Amygdala (tissue), 56 donors: ENCODE measurements around the gene KCNK7.
"Not testable (repeated sequence)": the region's sequence is repeated elsewhere in the genome, so short reads cannot be mapped to it uniquely, and the experiment has no call there.

Source experiments
- DNase-seq, 56 donors: peaks; one replicate each; lab custom pipeline; 2025; lab: John Stamatoyannopoulos, UW

Gene KCNK7

DNA sequence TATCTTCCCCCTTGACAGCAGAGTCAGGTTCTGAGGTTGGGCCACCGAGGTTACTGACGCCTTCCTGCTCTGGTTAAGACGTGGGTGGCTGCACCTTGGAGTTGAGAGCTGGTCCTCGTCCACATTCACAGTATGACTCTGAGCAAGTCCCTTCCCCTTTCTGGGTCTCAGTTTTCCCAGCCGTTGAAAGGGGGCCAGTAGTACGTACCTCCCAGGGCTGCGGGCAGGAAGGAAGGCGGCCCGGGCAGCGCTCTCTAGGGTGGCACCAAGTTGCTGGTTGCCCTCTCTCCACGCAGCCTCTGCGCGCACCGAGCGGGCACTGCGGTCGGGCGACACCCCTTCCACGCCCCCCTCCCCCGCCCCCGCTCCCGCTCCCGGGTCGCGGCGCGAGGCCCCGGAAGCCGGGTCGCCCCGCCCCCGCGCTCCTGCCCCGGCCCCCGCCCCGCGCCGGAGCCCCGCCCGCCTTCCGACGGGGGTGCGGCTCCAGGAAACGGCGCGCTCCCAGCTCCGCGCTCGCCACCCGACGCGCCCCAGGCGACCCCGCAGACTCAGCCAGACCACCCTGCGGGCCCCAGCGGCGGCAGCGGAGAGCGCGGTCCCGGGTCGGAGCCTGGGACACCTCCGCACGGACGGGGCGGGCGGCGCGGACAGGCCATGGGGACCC lies 19.9 kb downstream of the KCNK7 start, which contains the start of gene EHBP1L1:
TSS of gene EHBP1L1 (plus strand) at position 486 of the 664 bp plus-strand sequence. CDS start 250 bp downstream, outside the sequence.
- peak in 7 of 56 donors; percentile 6 to 49 (median 20) for DNase-seq

DNA sequence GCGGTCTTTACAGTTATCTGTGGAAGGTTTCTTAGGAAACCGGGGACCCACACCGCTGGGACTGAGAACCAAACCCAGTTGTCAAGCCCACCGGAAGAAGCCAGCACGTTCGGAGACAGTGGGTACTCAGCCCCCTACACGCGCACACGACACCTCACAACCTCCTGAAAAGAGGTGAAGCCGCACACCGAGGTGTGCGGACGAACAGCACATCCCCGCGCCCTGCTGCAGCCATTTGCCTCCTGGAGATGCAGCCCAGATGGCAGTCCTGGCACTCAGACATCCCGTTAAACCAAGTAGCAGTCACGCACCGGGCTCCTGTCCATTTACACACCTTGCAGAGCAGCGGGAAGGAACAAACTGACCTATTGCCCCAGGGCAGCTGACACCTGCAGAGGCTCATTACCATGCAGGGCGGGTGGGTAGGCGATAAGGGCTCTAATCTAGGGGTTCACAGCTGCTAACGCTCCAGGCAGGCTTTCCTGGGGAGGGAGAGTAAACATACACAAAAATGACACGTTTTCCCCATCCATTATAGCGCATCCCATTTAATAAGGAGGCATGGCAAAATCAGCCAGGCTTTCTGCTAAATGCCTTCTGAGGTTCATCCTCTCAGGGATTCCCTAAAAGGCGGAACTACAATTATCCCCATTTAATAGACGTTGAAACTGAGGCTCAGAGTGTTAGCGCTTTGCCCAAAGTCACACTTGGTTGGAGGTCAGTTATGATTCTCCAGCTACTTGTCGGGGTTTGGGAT lies 20.6 kb downstream of the KCNK7 start:
- peak in 1 of 56 donors; percentile 31 for DNase-seq

DNA sequence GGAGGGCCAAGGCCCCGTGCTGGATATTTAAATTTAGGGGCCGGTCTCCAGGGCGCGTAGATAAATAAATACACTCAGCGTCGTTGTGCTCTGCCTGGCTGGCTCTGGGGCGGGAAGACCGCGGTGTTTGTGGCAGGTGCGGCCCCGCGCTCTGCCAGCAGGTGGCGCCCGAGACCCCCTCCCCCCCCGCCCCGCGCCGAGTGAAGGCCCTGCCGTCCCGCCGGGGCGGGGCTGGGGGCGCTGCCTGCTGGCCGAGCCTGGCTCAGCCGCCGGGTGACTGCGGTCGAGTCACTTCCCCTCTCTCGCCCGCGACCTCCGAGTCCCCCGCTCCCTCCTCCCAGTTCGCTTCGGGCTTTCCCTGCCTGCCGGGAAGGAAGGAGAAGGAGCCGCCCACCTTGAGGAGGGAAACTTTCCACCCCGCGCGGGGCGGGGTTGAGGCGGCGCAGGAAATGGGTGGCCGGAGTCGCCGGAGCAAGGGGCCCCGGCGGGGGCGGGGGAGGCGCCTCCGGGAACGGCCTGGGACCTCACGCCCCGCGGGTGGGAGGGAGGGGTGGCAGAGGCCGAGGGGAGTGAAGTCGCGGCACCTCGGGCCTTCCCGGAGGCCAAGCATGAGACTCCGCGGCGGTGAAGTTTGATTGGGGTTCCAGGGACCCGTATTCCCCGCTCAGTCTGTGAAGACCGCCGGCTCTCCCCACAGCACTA lies 21.3 kb downstream of the KCNK7 start:
- peak in 50 of 56 donors; percentile 20 to 86 (median 63) for DNase-seq

DNA sequence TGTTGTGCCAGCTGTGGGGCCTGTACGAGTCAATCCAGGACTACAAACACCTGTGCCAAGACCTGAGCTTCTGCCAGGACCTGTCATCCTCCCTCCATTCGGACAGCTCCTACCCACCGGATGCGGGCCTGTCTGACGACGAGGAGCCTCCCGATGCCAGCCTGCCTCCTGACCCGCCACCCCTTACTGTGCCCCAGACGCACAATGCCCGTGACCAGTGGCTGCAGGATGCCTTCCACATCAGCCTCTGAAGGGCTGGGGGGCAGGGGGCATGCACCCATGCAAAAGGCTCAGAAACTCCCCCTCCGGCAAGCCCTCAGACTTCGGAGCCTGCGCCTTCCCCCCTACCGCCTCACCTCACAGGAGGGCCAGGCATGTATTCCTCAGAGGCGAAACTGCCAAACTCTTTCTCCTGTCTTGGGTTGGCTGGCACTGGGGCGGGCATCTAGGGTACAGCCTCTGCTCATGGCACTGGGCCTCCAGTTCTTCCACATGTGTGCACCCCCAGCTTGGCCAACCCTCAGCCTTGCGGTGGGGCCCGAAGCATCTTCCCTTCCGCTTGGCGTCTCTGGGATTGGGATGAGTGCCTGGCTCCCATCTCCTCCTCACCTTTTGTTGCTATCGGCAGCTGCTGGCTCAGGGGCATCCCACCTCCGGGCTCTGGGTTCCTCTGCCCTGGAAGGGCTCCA lies 22.1 kb downstream of the KCNK7 start:
- peak in 1 of 56 donors; percentile 56 for DNase-seq

DNA sequence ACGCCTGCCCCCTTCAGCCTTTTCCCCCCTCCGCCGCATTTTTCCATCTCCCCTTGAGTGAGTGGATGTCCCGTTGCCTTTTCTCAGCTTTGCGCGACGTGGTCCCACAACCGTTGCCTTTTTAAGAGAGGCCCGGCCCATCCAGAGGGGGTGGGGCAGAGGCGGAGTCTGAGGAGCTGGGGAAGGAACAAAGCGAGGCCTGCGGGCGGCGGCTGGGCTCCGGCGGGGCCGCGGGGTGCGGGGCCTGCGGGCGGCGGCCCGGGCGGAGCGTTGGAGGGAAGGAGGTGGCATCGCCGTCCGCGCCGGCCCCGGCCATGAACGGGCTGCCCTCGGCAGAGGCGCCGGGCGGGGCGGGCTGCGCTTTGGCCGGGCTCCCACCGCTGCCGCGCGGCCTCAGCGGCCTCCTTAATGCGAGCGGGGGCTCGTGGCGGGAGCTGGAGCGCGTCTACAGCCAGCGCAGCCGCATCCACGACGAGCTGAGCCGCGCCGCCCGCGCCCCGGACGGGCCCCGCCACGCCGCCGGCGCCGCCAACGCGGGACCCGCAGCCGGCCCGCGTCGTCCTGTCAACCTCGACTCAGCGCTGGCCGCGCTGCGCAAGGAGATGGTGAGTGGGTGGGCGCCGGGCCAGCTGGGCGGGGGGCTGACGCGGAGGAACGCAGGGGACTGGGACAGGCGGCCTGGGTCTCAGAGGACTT lies 23.1 kb downstream of the KCNK7 start, which contains the start of gene FAM89B:
TSS of gene FAM89B (plus strand) at position 183 of the 696 bp plus-strand sequence. CDS start at position 315, 132 bp downstream.
- DNase-seq = peak in 55 of 56 donors; percentile 27 to 92 (median 77)

DNA sequence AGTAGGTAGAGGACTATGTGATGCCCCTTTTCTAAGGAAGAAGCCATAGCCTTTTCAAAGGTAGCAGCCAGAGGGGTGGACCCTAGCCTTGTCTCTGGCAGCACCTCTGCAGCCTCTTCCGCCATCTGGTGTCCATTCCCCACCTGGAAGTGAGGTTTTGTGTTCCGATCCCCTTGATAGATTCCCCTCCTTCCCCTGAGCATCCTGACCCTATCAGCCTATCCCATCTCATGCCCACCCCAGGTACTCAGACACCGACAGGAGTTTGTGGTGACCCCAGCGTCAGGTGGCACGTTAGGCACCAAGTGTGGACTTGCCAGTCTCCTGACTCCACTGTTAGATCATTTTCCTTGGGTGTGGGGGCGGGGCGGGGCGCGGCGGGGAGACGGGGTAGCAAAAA lies 23.7 kb downstream of the KCNK7 start:
- DNase-seq = peak in 1 of 56 donors; percentile 51

DNA sequence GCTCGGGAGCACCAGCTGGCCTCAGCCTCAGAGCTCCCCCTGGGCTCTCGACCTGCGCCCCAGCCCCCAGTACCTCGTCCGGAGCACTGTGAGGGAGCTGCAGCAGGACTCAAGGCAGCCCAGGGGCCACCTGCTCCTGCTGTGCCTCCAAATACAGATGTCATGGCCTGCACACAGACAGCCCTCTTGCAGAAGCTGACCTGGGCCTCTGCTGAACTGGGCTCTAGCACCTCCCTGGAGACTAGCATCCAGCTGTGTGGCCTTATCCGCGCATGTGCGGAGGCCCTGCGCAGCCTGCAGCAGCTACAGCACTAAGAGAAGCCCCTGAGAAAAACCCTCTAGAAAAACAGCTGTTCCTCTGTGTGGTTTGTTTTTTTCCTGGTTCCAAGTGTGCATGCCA lies 24.2 kb downstream of the KCNK7 start:
- DNase-seq = no peak

DNA sequence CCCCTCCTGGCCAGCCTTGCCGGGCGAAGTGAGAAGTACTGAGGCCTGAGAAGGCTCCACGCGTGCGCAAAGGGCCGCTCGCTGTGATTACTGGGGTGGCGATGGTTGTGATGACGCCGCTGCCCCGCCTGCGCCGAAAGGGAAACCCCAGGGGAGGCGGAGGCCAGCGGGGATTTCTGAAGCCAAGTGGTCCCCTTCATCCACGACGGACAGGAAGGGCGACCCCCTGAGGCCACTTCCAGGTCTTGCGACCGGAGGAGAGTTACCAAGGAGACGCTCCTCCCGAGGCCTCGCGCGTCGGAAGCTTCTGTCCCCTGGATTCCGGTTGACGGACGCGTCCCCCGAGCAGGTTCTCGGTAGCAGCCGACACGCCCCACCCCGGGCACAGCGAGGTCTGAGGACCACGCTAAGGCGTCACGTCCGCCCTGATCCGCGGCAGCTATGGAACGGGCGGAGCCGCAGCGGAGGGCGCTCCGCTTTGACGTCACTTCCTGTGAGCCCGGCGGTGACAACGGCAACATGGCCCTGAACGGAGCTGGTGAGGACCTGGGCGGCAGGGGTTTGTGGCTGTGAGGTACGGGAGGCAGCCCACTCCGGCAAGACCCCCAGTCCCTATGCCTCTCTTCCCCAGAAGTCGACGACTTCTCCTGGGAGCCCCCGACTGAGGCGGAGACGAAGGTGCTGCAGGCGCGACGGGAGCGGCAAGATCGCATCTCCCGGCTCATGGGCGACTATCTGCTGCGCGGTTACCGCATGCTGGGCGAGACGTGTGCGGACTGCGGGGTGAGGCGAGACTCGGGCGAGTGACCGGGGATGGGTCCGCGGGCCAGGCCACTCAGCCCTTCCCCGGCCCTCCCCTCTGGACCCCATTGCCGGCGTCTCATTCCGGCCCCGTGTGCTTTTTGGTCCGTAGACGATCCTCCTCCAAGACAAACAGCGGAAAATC lies 25.4 kb downstream of the KCNK7 start, which contains the start of gene ZNRD2:
TSS of gene ZNRD2 (plus strand) at position 505 of the 946 bp plus-strand sequence. CDS start at position 520, 15 bp downstream.
- DNase-seq = peak; percentile 82 to 100 (median 98)

DNA sequence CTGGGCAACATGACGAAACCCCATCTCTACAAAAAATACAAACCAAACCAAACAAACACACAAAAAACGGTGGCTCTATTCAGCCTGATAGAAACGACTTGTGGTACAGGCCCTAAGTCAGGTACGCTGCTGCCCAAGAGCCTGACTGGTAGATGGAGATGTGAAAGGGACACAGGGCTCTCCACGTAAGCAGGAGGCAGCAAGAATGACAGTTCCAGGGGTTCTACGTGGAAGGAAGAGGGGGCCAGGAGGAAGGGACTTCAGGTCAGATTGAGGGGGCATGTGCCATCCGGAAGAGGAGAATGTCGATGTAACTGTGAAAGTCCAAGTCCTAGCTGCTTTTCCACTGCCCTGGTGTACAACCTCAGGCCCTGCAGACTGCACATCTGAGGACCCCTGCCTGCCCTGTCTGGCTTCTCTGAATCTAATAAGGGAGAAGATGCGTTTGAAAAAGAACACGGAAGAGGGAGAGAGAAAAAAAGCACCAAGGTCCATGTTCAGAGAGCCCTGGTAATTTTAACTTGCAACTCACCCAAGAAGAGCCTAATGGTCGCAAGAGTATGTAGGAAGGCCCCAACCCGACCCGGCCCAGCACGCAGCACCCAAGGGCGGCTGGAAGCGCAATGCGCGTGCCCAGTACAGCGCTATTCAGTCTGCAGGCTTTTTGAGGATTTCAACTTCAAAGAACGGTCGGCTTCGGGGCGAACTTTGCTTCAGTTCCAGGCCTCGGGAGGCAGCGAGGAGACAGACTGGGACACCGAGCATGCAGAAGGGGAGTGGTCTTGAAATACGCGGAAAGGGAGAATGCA lies 26.2 kb downstream of the KCNK7 start:
- DNase-seq = peak in 5 of 56 donors; percentile 58 to 78 (median 69)

DNA sequence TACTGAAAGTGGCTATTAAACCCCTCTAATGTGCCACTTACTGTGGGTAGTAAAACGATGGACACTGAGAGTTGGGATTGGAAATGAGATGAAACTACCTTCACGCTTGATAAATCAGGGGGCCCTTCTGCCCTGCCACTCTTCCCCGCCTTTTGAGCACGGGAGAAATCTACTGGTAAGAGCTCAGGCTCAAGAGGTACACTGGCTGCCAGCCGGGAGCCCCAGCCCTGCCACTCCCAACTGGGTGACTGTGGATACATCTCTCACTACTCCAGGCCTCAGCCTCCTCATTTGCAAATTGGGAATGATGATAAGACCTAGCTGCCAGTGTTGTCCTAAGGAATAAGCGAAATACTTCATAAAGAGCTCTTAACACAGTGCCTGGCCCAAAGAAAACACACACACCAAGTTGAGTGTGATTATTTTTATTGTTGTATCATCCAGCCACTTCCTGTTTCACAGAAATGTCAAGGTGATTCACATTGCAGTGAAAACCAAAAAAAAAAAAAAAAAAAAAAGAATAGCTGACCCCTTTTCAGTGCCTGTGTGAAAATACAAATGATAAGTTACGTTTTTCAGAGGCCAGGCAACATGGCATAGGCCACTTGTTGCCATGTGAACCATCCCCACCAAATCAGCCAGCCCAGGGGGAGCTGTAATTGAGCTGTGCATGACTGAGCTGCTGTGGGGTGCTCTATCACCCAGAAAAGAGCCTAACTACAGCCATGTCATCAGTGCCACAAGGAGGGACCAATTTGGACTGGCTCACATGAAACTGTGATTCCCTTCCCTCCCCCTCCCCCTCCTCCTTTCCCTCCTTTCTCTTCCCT lies 29.8 kb downstream of the KCNK7 start:
- no peak for DNase-seq

DNA sequence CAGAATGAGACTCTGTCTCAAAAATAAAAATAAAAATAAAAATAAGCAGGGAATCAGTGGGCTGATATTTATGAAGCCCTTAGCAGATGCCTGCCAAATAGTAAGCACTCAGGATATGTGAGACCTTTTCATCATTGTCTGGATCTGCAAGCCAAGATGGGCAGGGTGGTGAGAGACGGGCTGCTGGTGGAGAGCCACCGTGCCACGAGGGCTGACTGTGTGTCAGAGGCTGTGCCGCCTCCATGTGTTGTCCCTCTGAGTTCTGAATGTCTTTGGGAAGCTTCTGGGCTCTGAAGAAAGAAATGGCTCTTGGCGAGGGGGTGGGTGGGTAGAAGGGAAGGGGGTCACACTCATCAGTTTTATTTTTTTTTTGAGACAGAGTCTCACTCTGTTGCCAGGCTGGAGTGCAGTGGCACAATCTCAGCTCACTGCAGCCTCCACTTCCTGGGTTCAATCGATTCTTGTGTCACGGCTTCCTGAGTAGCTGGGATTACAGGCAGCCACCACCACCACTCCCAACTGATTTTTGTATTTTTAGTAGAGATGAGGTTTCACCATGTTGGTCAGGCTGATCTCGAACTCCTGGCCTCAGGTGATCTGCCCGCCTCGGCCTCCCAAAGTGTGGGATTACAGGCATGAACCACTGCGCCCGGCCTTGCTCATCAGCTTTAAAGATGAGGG lies 30.6 kb downstream of the KCNK7 start:
- not testable (repeated sequence) for DNase-seq

DNA sequence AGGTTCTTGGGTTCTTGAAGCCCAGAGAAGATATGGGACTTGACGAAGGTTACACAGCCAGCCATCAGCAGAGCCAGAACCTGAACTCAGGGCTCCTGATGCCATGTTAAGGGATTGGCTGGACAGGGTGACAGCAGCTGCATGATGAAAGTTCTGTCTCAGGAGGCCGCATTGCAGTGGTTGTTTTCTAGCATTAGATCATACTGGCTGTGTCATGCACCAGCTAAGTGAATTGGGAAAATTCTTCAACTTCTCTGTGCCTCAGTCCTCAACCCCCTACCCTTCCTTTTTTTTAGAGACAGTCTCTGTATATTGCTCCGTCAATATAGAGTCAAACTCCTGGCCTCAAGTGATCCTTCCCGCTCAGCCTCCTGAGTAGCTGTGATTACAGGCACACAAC lies 32.0 kb downstream of the KCNK7 start:
- DNase-seq = no peak

DNA sequence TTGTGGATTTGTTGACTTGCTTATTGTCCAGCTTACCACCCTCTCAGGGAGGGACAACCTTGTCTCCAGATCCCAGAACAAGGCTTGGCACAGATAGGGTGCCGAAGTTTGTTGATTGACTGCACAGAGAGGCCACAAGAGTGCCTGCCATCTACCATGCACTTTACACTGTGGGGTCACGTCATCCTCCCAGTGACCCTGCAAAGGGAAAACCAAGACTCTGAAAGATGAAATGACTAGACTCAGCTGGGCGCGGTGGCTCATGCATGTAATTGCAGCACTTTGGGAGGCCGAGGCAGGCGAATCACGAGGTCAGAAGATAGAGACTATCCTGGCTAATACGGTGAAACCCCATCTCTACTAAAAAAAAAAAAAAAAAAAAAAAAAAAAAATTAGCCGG lies 32.8 kb downstream of the KCNK7 start:
- DNase-seq = no peak

DNA sequence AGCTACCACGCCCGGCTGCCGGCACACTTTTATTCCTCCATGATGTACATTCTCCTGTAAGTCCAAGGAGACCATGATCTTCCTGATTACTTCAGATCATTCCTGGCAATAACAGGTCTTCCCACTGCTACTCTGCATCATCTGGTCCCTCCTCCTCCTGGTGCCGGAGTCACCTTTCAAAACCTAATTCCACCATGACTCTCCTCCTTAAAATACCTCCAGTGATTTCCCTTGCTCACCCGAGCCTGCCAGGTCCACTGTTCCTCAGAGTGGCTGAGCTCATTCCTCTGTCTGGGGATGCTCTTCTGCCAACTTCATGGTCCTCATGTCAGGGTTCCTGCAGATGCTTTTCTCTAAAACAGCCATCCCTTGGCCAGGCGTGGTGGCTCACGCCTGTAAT lies 33.6 kb downstream of the KCNK7 start:
- no peak for DNase-seq

DNA sequence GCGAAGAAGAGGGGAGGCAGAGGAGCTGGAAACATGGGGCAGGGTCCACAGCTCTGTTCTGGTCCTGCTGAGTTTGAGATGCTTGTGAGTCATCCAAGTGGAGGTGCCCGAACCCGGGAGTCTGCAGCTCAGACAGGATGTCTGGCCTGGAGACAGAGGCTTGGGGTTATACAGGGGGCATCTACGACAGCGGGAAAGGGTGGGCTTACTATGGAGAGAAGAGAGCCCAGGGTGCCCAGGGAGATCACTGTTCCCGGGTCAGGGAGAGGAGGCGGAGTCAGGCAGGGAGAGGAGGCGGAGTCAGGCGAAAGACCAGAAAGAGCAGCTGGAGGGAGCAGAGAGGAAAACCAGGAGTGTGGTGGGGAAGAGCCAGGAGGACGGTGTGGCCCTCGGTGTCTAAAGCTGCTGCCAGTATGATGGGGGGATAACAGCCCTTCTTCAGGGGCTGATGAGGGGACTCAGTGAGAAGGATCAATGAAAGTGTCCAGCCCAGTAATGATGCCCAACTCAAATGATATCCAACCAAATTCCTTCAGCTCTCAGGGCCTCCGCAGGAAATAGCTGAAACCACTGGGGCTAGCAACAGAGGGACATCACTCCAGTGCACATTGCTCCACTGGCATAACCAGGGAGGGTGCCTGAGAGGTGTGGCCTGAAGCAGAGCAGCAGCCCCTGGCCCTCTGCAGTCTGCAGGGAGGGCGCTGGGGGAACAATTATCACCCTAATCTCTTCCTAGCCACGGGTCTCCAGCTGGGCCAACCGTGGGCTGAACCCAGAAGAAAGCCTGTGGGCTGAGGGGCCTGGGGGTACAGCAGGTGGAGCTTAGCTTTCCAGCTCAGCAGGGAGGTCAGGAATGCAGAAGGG lies 34.8 kb downstream of the KCNK7 start:
- DNase-seq = peak in 32 of 56 donors; percentile 11 to 65 (median 34)
